ENCODE measurements around the gene PXDN. TPM values are rescaled to one million over a fixed set of nuclear protein-coding genes. Genes with fewer than 3 reads are reported as not detected.
A peak's percentile ranks its signal among the peaks of the same experiment; 100 is the strongest.

The PXDN gene
- total and polyA plus RNA-seq, 2 of the 4 experiments (the other 2 are of a cell fraction): 153 to 332 TPM

DNA sequence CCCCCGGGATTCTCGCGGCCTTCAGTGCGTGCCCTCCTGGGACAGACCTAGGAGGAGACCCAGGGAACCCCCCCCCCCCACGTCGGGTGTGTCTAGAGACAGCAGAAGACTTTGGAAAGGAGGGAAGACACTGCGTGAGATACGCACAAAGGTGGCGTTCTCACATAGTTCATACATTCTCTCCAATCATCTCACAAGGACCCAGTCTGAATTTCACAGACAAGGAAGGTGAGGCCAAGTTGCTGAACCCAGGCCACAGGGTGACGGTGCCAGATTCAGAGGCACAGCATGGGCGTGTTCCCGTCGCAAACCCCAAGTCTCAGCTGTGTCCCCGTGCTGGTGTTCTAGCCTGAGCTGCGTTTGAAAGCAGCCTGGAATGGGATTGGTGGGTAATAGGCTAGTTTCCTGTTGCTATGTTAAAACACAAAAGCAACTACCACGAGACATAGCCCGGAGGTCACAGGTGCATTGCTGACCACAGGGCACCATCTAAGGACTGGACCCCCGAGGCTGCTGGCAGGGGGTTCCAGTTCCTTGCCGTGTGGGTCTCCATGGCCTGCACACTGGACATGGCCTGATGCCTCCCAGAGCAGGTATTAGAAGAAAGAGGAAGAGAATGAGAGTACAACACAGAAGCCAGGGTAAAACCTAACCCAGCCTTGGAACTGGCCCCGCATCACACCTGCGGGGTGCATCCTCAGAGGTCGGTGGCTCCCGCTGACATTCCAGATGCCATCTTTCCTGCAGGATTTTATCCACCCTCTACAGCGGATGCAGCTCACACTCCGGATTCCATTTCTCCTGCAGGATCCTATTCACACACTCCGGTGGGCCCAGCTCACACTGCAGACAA is 1.1 kb upstream of the PXDN start:
- H3K36me3 ChIP-seq (ENCODE audit: control insufficient read depth, insufficient read depth, low read length): peaks cover 8% of the 10 kb centered on the region
- H2AFZ ChIP-seq (replicated peaks; ENCODE audit: low read length, poor library complexity): peak overlapping the region; percentile 85
- peak overlapping the region; percentile 62 for H3K27ac ChIP-seq (ENCODE audit: insufficient read depth, low read length)
- dilution Hi-C loops (cut with HindIII; ENCODE audit: low sequenced_read_pairs, unreplicated experiment): no loop called here
- DNase-seq (no peak), ATAC-seq (ENCODE audit: low read depth) (no peak)
- intact Hi-C loops (cut with micrococcal nuclease): no loop called here
- H4K20me1 ChIP-seq (ENCODE audit: insufficient read depth, low read length): peaks cover 28% of the 10 kb centered on the region
- 90% methylated on average over 9 of the region's 26 CpGs; no CpG with 5 or more reads in 1 of the 2 experiments for WGBS, 2 experiments (ENCODE audit: extremely low coverage in 2 of 2, insufficient read length in 1 of 2)
- H2BK15ac ChIP-seq (ENCODE audit: low read depth, low read length): peak overlapping the region; percentile 7; the same call in 1 of the 3 replicates
- peak overlapping the region; percentile 17 for H2AK9ac ChIP-seq (replicated peaks; ENCODE audit: low read depth, low read length, poor library complexity)
- H4K91ac ChIP-seq (ENCODE audit: insufficient read depth, low read depth, low read length): peak overlapping the region; percentile 68
- peak overlapping the region; percentile 73; the same call in 1 of the 2 replicates for H2AK5ac ChIP-seq (ENCODE audit: low read depth, low read length)
- peak overlapping the region; percentile 43; the same call in 1 of the 2 replicates for H3K14ac ChIP-seq (replicated peaks; ENCODE audit: low read depth, low read length)
- H4K5ac ChIP-seq (ENCODE audit: low read depth, low read length): no peak overlapping the region
- H3K27me3 ChIP-seq (ENCODE audit: control insufficient read depth, insufficient read depth, low read length): no peaks in the 10 kb centered on the region
- no peaks in the 10 kb centered on the region for H3K9me3 ChIP-seq (ENCODE audit: control insufficient read depth, insufficient read depth, low read length)
- no peak overlapping the region for H3K56ac ChIP-seq (ENCODE audit: extremely low read depth, insufficient read depth, low read length)
- no TSS peak for BruUV-seq (replicated peaks)
- H3K18ac ChIP-seq (ENCODE audit: low read depth, low read length): no peak overlapping the region
- peak overlapping the region; percentile 13; the same call in 1 of the 2 replicates for H2BK120ac ChIP-seq (ENCODE audit: low read depth, low read length)
- peaks cover 36% of the 10 kb centered on the region for H3K9me1 ChIP-seq (ENCODE audit: insufficient read depth, low read length)
- H3K9ac ChIP-seq (ENCODE audit: low read depth, low read length): peak overlapping the region; percentile 54; the same call in 1 of the 2 replicates
- TF ChIP-seq MAFK (IDR thresholded peaks at IDR 0.05; ENCODE audit: low read depth, low read length): no peak
- no peak for TF ChIP-seq RAD21 (IDR thresholded peaks at IDR 0.05; ENCODE audit: low read length)
- ChIA-PET CTCF (no interaction called here), POLR2A (ENCODE audit: unreplicated experiment) (no interaction called here)
- no peak overlapping the region for H2BK20ac ChIP-seq (ENCODE audit: low read depth, low read length)
- H3K4me1 ChIP-seq (ENCODE audit: control insufficient read depth, insufficient read depth, low read length): peaks cover 24% of the 10 kb centered on the region
- peak overlapping the region; percentile 26; the same call in 1 of the 2 replicates for H3K23ac ChIP-seq (ENCODE audit: low read depth, low read length)
- peak overlapping the region in 1 of 2 experiments; percentile 46; a peak in 2 of 4 replicates for H4K8ac ChIP-seq (ENCODE audit: low read depth in 2 of 2, low read length in 2 of 2)
- peak overlapping the region; percentile 52 for H3K4ac ChIP-seq (ENCODE audit: low read depth, low read length)
- in situ Hi-C loops (cut with MboI; ENCODE audit: low sequenced_read_pairs): loop anchor here (5.0 kb wide), 1 partner anchor 68 kb away; no protein-coding TSS in a partner anchor
- H2BK5ac ChIP-seq (ENCODE audit: low read depth, low read length, poor library complexity, severe bottlenecking): peak overlapping the region; percentile 47
- H3K4me3 ChIP-seq (ENCODE audit: insufficient read depth, low read depth, low read length): peak overlapping the region; percentile 52
- H3K79me1 ChIP-seq (ENCODE audit: low read depth in 1 of 2, low read length in 2 of 2): peaks cover 9 to 57% of the 10 kb centered on the region in 2 experiments; a peak in 3 of 4 replicates
- H3K4me2 ChIP-seq (ENCODE audit: low read depth, low read length): peak overlapping the region; percentile 65
